ENCODE results near the gene GNL3L. TPM values are rescaled to one million over a fixed set of nuclear protein-coding genes. Genes with fewer than 3 reads are reported as not detected.

GNL3L gene
- total and polyA plus RNA-seq, 9 of the 15 experiments (the other 6 are each of a cell fraction or from before 2014, with no cell fraction given): 11.5 to 81.7 (median 37.6) TPM

DNA sequence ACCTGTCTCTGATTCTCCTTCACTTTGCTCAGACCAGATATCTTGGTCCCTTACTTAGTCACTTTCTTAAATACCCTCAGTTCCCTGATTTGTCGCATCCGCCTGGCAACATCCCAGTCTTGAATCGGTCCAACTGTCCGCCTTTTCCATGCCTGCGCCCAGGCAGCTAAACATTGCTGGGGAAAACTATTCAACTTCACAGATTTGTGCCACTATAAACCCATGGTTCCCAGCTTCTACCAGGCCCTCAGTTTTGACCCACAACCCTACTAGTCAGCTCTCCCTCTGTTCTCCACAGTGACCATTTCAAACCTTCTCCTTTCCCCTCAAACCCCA, 33.5 kb upstream of the GNL3L start (continued):
- TF ChIP-seq, protein P1, sequence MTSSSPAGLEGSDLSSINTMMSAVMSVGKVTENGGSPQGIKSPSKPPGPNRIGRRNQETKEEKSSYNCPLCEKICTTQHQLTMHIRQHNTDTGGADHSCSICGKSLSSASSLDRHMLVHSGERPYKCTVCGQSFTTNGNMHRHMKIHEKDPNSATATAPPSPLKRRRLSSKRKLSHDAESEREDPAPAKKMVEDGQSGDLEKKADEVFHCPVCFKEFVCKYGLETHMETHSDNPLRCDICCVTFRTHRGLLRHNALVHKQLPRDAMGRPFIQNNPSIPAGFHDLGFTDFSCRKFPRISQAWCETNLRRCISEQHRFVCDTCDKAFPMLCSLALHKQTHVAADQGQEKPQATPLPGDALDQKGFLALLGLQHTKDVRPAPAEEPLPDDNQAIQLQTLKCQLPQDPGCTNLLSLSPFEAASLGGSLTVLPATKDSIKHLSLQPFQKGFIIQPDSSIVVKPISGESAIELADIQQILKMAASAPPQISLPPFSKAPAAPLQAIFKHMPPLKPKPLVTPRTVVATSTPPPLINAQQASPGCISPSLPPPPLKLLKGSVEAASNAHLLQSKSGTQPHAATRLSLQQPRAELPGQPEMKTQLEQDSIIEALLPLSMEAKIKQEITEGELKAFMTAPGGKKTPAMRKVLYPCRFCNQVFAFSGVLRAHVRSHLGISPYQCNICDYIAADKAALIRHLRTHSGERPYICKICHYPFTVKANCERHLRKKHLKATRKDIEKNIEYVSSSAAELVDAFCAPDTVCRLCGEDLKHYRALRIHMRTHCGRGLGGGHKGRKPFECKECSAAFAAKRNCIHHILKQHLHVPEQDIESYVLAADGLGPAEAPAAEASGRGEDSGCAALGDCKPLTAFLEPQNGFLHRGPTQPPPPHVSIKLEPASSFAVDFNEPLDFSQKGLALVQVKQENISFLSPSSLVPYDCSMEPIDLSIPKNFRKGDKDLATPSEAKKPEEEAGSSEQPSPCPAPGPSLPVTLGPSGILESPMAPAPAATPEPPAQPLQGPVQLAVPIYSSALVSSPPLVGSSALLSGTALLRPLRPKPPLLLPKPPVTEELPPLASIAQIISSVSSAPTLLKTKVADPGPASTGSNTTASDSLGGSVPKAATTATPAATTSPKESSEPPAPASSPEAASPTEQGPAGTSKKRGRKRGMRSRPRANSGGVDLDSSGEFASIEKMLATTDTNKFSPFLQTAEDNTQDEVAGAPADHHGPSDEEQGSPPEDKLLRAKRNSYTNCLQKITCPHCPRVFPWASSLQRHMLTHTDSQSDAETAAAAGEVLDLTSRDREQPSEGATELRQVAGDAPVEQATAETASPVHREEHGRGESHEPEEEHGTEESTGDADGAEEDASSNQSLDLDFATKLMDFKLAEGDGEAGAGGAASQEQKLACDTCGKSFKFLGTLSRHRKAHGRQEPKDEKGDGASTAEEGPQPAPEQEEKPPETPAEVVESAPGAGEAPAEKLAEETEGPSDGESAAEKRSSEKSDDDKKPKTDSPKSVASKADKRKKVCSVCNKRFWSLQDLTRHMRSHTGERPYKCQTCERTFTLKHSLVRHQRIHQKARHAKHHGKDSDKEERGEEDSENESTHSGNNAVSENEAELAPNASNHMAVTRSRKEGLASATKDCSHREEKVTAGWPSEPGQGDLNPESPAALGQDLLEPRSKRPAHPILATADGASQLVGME (CRISPR knock-in tag; IDR thresholded peaks at IDR 0.05): no peak
- no peak for TF ChIP-seq ZNF165 (CRISPR knock-in tag; IDR thresholded peaks at IDR 0.05; ENCODE audit: borderline replicate concordance)

- Histone ChIP-seq H3K9ac (ENCODE audit: insufficient read depth in 1 of 2, low read depth in 2 of 2, low read length in 2 of 2) (no peak overlapping the region), H4K20me1 (replicated peaks; ENCODE audit: control insufficient read depth, insufficient read depth, low read length) (no peaks in the 10 kb centered on the region), H3K9me3 (replicated peaks; ENCODE audit: control insufficient read depth, insufficient read depth, low read depth, low read length) (no peaks in the 10 kb centered on the region), H3K27me3 (ENCODE audit: control insufficient read depth in 2 of 2, insufficient read depth in 2 of 2, low read length in 2 of 2) (no peaks in the 10 kb centered on the region; a peak in 1 of 5 replicates), H2AFZ (ENCODE audit: low read depth, low read length) (no peak overlapping the region), H3K27ac (ENCODE audit: extremely low read depth, low read depth, low read length) (no peak overlapping the region), H3K4me3 (no peak overlapping the region), H3K4me1 (replicated peaks in 1 of 2; ENCODE audit: control insufficient read depth in 2 of 2, insufficient read depth in 2 of 2, low read length in 2 of 2) (peaks cover 3 to 24% of the 10 kb centered on the region in 2 experiments; a peak in 2 of 5 replicates), H3K9me1 (ENCODE audit: control insufficient read depth, insufficient read depth, low read length) (no peaks in the 10 kb centered on the region), H3K4me2 (ENCODE audit: insufficient read depth, low read length) (no peak overlapping the region), H3K79me2 (ENCODE audit: control insufficient read depth, insufficient read depth, low read length) (no peaks in the 10 kb centered on the region), H3K36me3 (ENCODE audit: control insufficient read depth, insufficient read depth, low read length) (no peaks in the 10 kb centered on the region)
- ChIA-PET CTCF (ENCODE audit: low intra/inter-chr PET ratio) (no interaction called here), POLR2A (no interaction called here)
- FAIRE-seq: no peak
- WGBS (ENCODE audit: insufficient coverage, low coverage, missing lambda C conversion rate): 29% methylated on average over 6 of the region's 6 CpGs
- DNase-seq (ENCODE audit: extremely low read depth in 1 of 4, low spot score in 3 of 4): no peak
- ATAC-seq: no peak
- intact Hi-C loops (cut with micrococcal nuclease): no loop called here
- BruUV-seq (replicated peaks): no TSS peak
- in situ Hi-C loops (cut with MboI): no loop called here
- TF ChIP-seq MECOM (CRISPR knock-in tag; IDR thresholded peaks at IDR 0.05) (no peak), NFYB (IDR thresholded peaks at IDR 0.05; ENCODE audit: extremely low read depth, insufficient read length) (no peak), ZBTB34 (CRISPR knock-in tag; IDR thresholded peaks at IDR 0.05) (no peak), RNF219 (CRISPR knock-in tag; IDR thresholded peaks at IDR 0.05) (no peak), HMG20A (CRISPR knock-in tag; conservative IDR thresholded peaks at IDR 0.05) (no peak), EZH2 (IDR thresholded peaks at IDR 0.05; ENCODE audit: borderline replicate concordance, low read depth, low read length) (no peak), RUNX1 (IDR thresholded peaks at IDR 0.05; ENCODE audit: low read depth) (no peak), SIN3B (IDR thresholded peaks at IDR 0.05; ENCODE audit: low read depth) (no peak)
These were observed 33.1 kb upstream of the GNL3L start for GRCh38 chrX:54496936-54497335.
